ENCODE results near the gene FGF6.

- TF ChIP-seq HNRNPLL (IDR thresholded peaks at IDR 0.05; ENCODE audit: low read depth, low read length, poor library complexity, severe bottlenecking) (no peak), BHLHE40 (IDR thresholded peaks at IDR 0.05; ENCODE audit: low read length) (no peak), SATB2 (CRISPR knock-in tag; IDR thresholded peaks at IDR 0.05) (no peak), CTCF (CRISPR knock-in tag; IDR thresholded peaks at IDR 0.05) (no peak), RAD21 (CRISPR knock-in tag; IDR thresholded peaks at IDR 0.05) (no peak), POLR2AphosphoS5 (IDR thresholded peaks at IDR 0.05; ENCODE audit: low read depth, low read length) (no peak), KLF6 (CRISPR knock-in tag; IDR thresholded peaks at IDR 0.05) (no peak), DPF2 (CRISPR knock-in tag; IDR thresholded peaks at IDR 0.05; ENCODE audit: borderline replicate concordance, low read depth) (no peak)
These were observed at the start of gene FGF6 for GRCh38 chr12:4445156-4446101.
